HG02642 (cell line): ENCODE data around the gene AKAP13.
A peak's percentile ranks its signal among the peaks of the same experiment; 100 is the strongest.
"Not testable (repeated sequence)": the region's sequence is repeated elsewhere in the genome, so short reads cannot be mapped to it uniquely, and the experiment has no call there.

Experiments
- ATAC-seq: cut with Tn5 transposase; IDR thresholded peaks from one replicate; pipeline ENCODE4 v1.9.1; 2021; ENCODE audit warnings: mild to moderate bottlenecking; ENCODE audit not compliant: unreplicated experiment, poor library complexity

The AKAP13 gene

DNA sequence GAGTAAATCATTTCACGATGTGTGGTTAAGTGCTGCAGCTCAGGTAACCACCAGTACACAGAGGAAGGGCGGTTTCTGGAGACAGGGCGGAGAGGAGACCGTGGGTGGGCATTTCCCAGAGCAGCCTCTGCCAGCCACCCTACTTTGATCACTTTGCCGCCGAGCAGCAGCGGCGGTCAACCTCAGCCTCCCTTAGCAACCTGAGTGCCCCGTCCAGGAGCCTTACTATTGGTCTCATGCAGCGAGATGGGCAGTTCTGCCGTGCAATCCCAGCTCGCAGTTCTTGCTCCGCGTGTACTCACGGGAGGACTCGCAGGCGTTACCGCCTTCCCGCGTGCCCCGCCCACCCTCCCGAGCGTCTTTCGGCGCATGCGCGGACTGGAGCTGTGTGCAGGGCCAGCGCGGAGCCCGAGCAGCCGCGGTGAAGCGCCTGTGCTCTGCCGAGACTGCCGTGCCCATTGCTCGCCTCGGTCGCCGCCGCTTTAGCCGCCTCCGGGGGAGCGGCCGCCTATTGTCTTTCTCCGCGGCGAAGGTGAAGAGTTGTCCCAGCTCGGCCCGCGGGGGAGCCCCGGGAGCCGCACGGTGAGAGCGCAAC is at the start of gene AKAP13:
Gene AKAP13 (plus strand): TSS at position 387 of the 595 bp plus-strand sequence. CDS start 105,118 bp downstream, outside the sequence.
- peak; percentile 88 for ATAC-seq

GRCh38 chr15:85330901-85331588 is 49.4 kb upstream of the AKAP13 start:
- ATAC-seq, result peak; percentile 70

- no peak for ATAC-seq
Measured at GRCh38 chr15:85331655-85332285, 48.6 kb upstream of the AKAP13 start.

- ATAC-seq, result no peak
Measured at GRCh38 chr15:85333132-85333831, 47.1 kb upstream of the AKAP13 start.

DNA sequence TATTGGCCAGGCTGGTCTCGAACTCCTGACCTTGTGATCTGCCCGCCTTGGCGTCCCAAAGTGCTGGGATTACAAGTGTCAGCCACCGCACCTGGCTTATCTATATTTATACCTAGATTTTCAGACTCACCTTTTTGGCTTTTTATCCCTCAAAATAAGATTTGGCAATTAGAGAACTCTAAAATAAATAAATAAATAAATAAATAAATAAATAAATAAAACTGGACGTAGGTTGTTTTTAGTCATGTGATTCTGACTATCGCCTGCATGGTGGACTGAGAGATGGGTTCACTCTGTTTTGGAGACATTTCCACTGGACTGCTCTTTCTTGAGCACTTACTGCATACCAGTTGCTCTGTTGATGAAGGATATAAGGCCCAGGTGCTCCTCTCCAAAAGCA is 46.2 kb upstream of the AKAP13 start:
- ATAC-seq, result no peak

GRCh38 chr15:85335193-85335942 is 45.0 kb upstream of the AKAP13 start:
- no peak for ATAC-seq

- ATAC-seq, result no peak
Measured at GRCh38 chr15:85336880-85337279, 43.5 kb upstream of the AKAP13 start.

GRCh38 chr15:85337425-85338074 is 42.9 kb upstream of the AKAP13 start:
- no peak for ATAC-seq

DNA sequence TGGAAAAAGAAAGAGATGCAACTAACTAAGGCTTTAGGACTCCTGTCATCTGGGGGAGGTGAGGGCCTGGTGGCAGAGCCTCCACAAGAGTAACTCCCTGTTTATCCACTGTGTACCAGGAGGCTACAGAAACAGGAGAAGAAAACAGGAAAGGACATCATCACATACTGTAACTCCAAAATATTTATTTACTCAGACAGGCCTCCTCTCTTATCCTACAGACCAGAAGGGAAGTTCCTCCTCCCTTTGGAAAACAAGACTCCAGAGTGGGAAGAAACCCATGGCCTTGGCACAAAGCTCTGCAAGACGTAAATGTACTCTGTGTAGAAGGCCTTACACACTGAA is 40.1 kb upstream of the AKAP13 start:
- ATAC-seq, result no peak

DNA sequence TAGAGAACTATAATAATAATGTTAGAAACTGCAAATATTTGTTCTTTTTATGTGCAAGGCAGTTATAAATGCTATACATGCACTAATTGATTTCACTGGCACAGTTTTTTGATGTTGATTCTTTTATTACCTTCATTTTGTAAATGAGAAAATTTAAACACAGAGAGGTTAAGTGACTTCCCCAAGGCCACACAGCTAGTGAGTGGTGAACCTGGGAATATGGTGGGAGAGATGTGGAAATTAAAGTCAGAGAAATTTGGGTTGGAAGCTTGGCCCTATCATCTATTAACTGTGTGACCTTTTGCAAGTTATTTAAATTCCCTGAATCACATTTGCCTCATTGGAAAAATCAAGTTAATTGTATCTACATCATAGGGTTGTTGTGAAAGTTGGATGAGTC is 39.6 kb upstream of the AKAP13 start:
- ATAC-seq, result no peak

DNA sequence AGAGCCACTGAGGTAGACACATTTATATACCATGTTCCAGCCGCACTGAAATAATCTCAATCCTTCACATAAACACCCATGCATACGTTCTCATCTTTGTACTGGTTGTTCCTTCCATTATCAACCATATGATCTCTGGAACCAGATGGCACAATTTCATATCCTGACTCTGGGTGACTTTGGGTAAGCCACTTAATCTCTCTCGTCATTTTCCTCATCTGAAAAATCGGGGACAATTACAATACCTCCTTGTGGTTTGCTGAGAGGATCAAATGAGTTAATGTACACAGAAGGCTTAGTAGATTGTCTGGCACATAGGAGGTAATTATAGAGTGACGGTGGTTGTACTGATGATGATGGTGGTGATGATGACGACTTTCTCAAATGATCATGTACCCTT is 38.2 kb upstream of the AKAP13 start:
- ATAC-seq, result not testable (repeated sequence)

DNA sequence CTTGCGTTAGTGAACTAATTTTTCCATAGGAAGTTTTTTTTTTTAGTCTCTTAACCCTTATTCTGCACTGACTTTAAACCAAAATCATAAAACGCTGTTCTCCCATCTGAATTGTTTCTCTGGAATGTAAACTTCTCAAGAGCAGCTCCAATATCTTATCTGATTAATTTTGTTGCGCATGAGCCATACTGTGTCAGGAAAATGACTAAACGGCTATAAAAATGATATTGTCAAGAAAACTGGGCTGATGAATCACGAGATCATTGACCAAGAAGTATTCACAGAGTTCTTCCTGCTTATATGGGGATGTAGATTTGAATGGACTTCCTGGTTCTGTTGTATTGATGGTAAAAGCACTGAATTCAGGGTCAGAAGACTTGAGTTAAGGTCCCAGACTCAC is 37.0 kb upstream of the AKAP13 start:
- not testable (repeated sequence) for ATAC-seq

- not testable (repeated sequence) for ATAC-seq
Measured at GRCh38 chr15:85344241-85344640, 36.2 kb upstream of the AKAP13 start.

GRCh38 chr15:85344653-85345114 is 35.7 kb upstream of the AKAP13 start:
- not testable (repeated sequence) for ATAC-seq

- ATAC-seq, result not testable (repeated sequence)
Measured at GRCh38 chr15:85345196-85345918, 35.0 kb upstream of the AKAP13 start.

DNA sequence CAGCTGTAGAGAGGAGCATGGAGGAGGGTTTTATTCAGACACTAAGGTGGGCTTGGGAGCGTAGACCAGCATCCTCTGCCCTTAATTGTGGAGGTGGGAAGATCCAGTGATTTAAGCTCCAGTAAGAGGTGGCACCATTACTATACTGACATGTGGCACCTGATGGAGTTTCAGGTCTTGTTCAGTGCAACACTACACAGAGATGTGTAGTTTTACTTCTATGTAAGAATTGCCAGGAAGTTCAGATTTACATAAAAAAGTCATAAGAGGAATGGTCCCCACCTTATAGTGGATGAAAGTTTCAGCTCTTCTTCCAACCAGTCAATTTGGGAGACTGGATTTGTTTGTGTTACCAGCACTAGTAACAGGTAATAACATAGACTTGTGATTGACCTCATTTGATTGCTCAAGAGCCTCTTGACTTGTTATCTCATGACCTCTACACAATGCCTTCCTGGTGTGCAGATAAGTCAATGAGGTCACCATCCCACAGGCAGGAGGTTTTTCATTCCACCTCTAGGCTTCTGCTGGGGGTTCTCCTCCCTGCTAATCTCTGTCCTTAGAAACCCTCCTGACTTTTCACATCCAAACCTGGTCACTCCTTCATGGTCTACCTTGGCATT is 33.8 kb upstream of the AKAP13 start:
- ATAC-seq, result not testable (repeated sequence)

DNA sequence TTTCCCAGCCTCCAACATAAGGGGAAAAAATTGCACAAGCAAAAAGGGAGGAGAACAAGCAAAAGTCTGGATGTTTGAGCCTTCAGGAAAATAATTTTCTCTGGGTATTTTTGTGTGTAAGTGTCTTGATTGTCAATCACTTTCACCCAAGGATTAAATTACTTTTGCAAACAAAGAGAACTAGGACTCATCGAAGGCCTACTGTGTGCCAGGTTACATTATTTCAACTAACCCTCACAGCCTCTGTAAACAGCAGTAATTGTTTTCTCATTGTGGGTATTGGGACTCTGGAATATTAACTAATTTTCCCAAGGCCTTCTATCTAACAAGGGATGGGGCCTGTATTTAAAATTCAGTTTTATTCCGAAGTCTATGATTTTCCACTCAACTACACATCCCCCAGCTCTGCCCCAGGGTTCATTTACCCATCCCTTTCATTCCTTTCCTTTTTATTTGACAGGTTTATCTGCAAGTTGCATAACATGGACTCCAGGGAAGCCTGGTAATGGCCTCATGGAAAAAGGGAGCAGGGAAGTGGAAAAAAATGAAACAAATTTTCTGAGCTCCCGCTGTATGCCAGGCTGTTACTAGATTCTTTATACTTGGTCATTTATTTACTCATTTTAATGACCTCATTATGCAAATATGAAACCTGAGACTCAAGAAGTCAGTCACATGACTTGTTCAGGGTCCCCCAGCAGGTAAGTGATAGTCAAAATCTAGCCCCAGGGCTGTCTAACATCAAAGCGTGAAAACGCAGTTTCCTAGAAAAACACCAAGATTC is 32.9 kb upstream of the AKAP13 start:
- not testable (repeated sequence) for ATAC-seq
